PC-3 (cell line): ENCODE data around the gene CD19.
"Not testable (repeated sequence)": the region's sequence is repeated elsewhere in the genome, so short reads cannot be mapped to it uniquely, and the experiment has no call there.

ENCODE experiments used
- CTCF ChIP-seq: fragments of 300-600 bp; sonication (generic); conservative IDR thresholded peaks from 2 replicates; pipeline ENCODE4 v1.5.1; 2017; ENCODE audit warnings: antibody characterized with exemption, low read depth, mild to moderate bottlenecking, low read length
- EZH2 ChIP-seq: fragments of 300-600 bp; sonication (generic); IDR thresholded peaks from one replicate; pipeline ENCODE4 v1.6.1; 2017; ENCODE audit warnings: antibody characterized with exemption, mild to moderate bottlenecking, low read length; ENCODE audit not compliant: unreplicated experiment
- EZH2phosphoT487 ChIP-seq: fragments of 300-600 bp; sonication (generic); IDR thresholded peaks from 2 replicates; pipeline ENCODE4 v1.6.1; 2018; ENCODE audit warnings: mild to moderate bottlenecking, antibody characterized with exemption, low read length, borderline replicate concordance

- not testable (repeated sequence) for TF ChIP-seq CTCF, EZH2, EZH2phosphoT487
Observed at GRCh38 chr16:28980330-28980729, 48.6 kb downstream of the CD19 start.
